ENCODE data around the gene TAF8.

DNA sequence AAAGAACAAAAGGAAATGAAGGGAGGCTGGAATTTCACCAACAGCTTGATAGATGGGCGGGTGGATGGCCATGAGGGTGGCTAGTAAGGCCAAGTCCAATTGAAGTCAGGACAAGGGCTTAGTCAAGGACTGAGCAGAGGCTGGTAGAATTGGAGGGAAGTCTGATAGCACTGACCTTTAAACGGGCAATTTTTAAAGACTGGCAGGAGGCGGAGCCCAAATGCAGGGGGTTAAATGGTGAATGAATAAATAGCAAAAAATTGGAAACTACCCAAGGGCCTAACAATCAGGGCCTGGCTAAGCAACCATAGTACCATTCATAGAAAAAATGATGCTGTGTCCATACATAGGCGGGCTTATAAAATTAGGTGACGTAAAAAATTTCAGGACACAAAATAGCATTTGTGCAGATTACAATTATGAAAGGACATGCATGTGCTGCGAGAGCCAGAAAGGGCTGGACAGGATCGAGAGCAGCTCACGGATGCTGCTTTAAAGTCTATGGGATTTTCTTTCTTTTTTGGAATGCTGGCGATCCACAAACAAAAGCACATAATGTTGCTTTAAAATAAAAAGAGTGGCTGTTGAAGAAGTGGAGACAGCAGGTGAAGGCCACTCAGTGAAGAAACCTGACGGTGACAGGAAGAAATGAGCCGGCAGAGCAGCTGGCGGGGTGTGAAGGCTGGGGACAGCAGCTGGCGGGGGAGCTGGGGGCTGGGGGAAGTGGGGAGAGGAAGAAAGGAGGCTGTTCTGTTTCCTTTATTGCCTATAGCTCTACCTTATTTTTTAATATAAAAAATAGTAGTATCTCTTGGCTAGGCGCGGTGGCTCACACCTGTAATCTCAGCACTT is 42.8 kb upstream of the TAF8 start:
- TF ChIP-seq EZH2 (IDR thresholded peaks at IDR 0.05; ENCODE audit: low read length, unreplicated experiment) = no peak
- TF ChIP-seq, protein P1, sequence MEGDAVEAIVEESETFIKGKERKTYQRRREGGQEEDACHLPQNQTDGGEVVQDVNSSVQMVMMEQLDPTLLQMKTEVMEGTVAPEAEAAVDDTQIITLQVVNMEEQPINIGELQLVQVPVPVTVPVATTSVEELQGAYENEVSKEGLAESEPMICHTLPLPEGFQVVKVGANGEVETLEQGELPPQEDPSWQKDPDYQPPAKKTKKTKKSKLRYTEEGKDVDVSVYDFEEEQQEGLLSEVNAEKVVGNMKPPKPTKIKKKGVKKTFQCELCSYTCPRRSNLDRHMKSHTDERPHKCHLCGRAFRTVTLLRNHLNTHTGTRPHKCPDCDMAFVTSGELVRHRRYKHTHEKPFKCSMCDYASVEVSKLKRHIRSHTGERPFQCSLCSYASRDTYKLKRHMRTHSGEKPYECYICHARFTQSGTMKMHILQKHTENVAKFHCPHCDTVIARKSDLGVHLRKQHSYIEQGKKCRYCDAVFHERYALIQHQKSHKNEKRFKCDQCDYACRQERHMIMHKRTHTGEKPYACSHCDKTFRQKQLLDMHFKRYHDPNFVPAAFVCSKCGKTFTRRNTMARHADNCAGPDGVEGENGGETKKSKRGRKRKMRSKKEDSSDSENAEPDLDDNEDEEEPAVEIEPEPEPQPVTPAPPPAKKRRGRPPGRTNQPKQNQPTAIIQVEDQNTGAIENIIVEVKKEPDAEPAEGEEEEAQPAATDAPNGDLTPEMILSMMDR (conservative IDR thresholded peaks at IDR 0.05; ENCODE audit: low read depth, low read length) = no peak

All from PC-3 (cell line).